LNCAP (cell line): Measurements from ENCODE around the gene MAP2K5.

Source experiments
- TF ChIP-seq, protein P1 (sequence below): fragments of 450-650 bp; IDR thresholded peaks from 2 replicates; pipeline ENCODE4 v1.5.1; 2017; ENCODE audit warnings: mild to moderate bottlenecking

The MAP2K5 gene

GRCh38 chr15:67785431-67785830 is 242.9 kb downstream of the MAP2K5 start:
- TF ChIP-seq, protein P1, sequence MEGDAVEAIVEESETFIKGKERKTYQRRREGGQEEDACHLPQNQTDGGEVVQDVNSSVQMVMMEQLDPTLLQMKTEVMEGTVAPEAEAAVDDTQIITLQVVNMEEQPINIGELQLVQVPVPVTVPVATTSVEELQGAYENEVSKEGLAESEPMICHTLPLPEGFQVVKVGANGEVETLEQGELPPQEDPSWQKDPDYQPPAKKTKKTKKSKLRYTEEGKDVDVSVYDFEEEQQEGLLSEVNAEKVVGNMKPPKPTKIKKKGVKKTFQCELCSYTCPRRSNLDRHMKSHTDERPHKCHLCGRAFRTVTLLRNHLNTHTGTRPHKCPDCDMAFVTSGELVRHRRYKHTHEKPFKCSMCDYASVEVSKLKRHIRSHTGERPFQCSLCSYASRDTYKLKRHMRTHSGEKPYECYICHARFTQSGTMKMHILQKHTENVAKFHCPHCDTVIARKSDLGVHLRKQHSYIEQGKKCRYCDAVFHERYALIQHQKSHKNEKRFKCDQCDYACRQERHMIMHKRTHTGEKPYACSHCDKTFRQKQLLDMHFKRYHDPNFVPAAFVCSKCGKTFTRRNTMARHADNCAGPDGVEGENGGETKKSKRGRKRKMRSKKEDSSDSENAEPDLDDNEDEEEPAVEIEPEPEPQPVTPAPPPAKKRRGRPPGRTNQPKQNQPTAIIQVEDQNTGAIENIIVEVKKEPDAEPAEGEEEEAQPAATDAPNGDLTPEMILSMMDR: no peak

DNA sequence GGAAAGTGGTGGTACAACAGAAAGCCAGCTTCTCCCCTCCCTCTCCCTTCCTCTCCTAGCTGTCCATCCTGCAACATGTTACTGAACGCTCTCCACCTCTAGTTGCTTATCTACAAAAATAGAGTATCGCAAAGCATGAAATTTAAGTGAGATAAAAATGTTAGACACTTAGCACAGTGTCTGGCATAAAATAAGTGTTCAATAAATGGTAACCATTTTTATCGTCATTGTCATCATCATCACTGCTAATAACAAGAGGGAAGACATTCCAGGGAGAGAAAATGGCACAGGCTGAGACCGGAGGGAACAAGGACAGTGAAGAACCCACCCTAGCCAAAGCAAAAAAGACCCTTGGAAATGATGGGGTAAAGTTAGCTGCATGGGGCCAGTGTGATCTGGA is 244.1 kb downstream of the MAP2K5 start:
- TF ChIP-seq, protein P1: no peak

GRCh38 chr15:67788986-67789385 is 246.5 kb downstream of the MAP2K5 start:
- TF ChIP-seq, protein P1: no peak

DNA sequence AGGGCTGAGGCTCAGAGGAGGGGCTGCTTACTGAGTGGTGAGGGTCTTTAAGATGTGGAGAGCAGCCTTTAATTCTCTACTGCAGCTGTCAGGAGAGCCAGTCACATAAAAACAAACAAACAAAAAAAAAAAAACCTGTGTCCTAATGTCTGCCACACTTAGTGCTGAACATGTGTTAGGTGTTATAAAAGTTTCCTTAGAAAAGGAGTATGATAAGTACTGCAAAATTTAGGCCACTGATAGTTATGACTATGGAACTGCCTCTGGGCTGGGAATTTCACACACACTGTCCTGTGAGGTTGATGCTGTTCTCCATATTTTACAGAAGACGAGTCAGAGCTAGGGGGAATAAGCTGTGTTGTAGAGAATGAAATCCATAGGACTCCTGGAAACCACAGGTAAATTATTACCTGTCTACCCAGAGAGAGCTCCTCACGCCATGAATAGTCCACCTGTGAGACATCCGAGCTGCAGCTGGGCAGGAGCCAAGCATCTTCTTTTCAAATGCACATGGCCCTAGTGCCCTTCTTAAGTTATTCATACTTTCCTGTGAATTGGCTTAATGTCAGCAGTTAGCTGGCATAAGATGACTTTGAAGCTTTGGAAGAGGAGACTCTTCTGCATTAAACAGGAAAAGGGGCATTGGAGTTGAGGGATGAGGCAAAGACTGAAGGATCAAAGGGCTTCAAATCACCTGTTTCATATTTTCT is 248.3 kb downstream of the MAP2K5 start:
- TF ChIP-seq, protein P1: no peak

GRCh38 chr15:67792250-67792942 is 249.9 kb downstream of the MAP2K5 start:
- TF ChIP-seq, protein P1: no peak

- TF ChIP-seq, protein P1: no peak
These were observed 252.5 kb downstream of the MAP2K5 start for GRCh38 chr15:67794832-67795574.

- TF ChIP-seq, protein P1: no peak
These were observed 254.0 kb downstream of the MAP2K5 start for GRCh38 chr15:67796196-67797127.
